Left ventricle myocardium inferior (tissue), 1 donor: ENCODE data around the gene THADA. TPM values are rescaled to one million over a fixed set of nuclear protein-coding genes. Genes with fewer than 3 reads are reported as not detected.
"Not testable (repeated sequence)": the region's sequence is repeated elsewhere in the genome, so short reads cannot be mapped to it uniquely, and the experiment has no call there.

ENCODE experiments used
- DNase-seq: peaks from one replicate; pipeline ENCODE4 v3.0.0-alpha.2; 2020
- H3K27ac ChIP-seq: fragments of 200-600 bp; replicated peaks from 2 replicates; pipeline ENCODE4 v1.8.0; 2021
- H3K27me3 ChIP-seq: fragments of 200-600 bp; 2 replicates; pipeline ENCODE4 v1.8.0; 2021; ENCODE audit warnings: low read depth
- H3K36me3 ChIP-seq: fragments of 200-600 bp; 2 replicates; pipeline ENCODE4 v1.8.0; 2021
- H3K4me1 ChIP-seq: fragments of 200-600 bp; 2 replicates; pipeline ENCODE4 v1.8.0; 2021
- H3K4me3 ChIP-seq: fragments of 200-600 bp; 2 replicates; pipeline ENCODE4 v1.8.0; 2021; ENCODE audit warnings: mild to moderate bottlenecking, moderate library complexity
- H3K9me3 ChIP-seq: fragments of 200-600 bp; replicated peaks from 2 replicates; pipeline ENCODE4 v1.8.0; 2021
- CTCF ChIP-seq: fragments of 200-600 bp; IDR thresholded peaks from 2 replicates; pipeline ENCODE4 v1.8.0; 2021; ENCODE audit warnings: antibody characterized with exemption, mild to moderate bottlenecking, borderline replicate concordance
- intact Hi-C: fragments of 100-400 bp; cut with micrococcal nuclease; formaldehyde crosslinking; loops from one replicate; pipeline ENCODE4 v1.11.0; 2022
- total RNA-seq: library from RNA; stranded (reverse); fragmentation: NEBNext Ultra II Directional; extraction: Animal tissue kit (Norgen Biotek cat#: 25700); gene quantifications from one replicate; pipeline ENCODE4 v1.2.1, GENCODE V29; 2021
- donor health status: DM: no; HTN: yes; CAD: no; lungs with severe emphysema.

The THADA gene
- total RNA-seq, 1 donor from 2014 or later = 15.4 TPM

- no peak for DNase-seq
- TF ChIP-seq CTCF = no peak
Measured at GRCh38 chr2:43557196-43557595, 38.6 kb downstream of the THADA start.

GRCh38 chr2:43556256-43556655, 39.6 kb downstream of the THADA start:
- TF ChIP-seq CTCF = no peak
- no peaks in the 10 kb centered on the region for H3K9me3 ChIP-seq
- H3K27me3 ChIP-seq = no peaks in the 10 kb centered on the region
- no peak for DNase-seq
- intact Hi-C loops = no loop called here
- H3K36me3 ChIP-seq = peaks cover 77% of the 10 kb centered on the region
- H3K4me1 ChIP-seq = peaks cover 9% of the 10 kb centered on the region
- no peak overlapping the region for H3K4me3 ChIP-seq
- no peak overlapping the region for H3K27ac ChIP-seq

More at GRCh38 chr2:43557196-43557595, 38.6 kb downstream of the THADA start:
- Histone ChIP-seq H3K4me1 (peaks cover 9% of the 10 kb centered on the region), H3K9me3 (no peaks in the 10 kb centered on the region), H3K27me3 (no peaks in the 10 kb centered on the region), H3K27ac (no peak overlapping the region), H3K36me3 (peaks cover 75% of the 10 kb centered on the region), H3K4me3 (no peak overlapping the region)
- intact Hi-C loops = no loop called here

- peaks cover 9% of the 10 kb centered on the region for H3K4me1 ChIP-seq
- H3K27ac ChIP-seq = no peak overlapping the region
- no peak for TF ChIP-seq CTCF
- H3K9me3 ChIP-seq = no peaks in the 10 kb centered on the region
- intact Hi-C loops = no loop called here
- peaks cover 83% of the 10 kb centered on the region for H3K36me3 ChIP-seq
- DNase-seq = no peak
- H3K4me3 ChIP-seq = no peak overlapping the region
- no peaks in the 10 kb centered on the region for H3K27me3 ChIP-seq
Measured at GRCh38 chr2:43553341-43553855, 42.4 kb downstream of the THADA start.

GRCh38 chr2:43551990-43552389, 43.8 kb downstream of the THADA start:
- no peak for DNase-seq
- intact Hi-C loops = no loop called here
- TF ChIP-seq CTCF = no peak
- Histone ChIP-seq H3K27ac (no peak overlapping the region), H3K4me1 (peaks cover 9% of the 10 kb centered on the region), H3K36me3 (peaks cover 72% of the 10 kb centered on the region), H3K4me3 (no peak overlapping the region), H3K27me3 (no peaks in the 10 kb centered on the region), H3K9me3 (no peaks in the 10 kb centered on the region)

- DNase-seq, H3K4me3 ChIP-seq, H3K27ac ChIP-seq, H3K27me3 ChIP-seq, intact Hi-C loops, H3K9me3 ChIP-seq, H3K4me1 ChIP-seq: not testable (repeated sequence)
- H3K36me3 ChIP-seq = peaks cover 49% of the 10 kb centered on the region
Measured at GRCh38 chr2:43548381-43548780, 47.5 kb downstream of the THADA start.

- no peaks in the 10 kb centered on the region for H3K27me3 ChIP-seq
- H3K4me1 ChIP-seq = peaks cover 9% of the 10 kb centered on the region
- no peak for DNase-seq
- H3K27ac ChIP-seq = peak overlapping the region; percentile 72
- no peak overlapping the region for H3K4me3 ChIP-seq
- H3K36me3 ChIP-seq = peaks cover 13% of the 10 kb centered on the region
- intact Hi-C loops = no loop called here
- peak; percentile 69 for TF ChIP-seq CTCF
- no peaks in the 10 kb centered on the region for H3K9me3 ChIP-seq
Measured at GRCh38 chr2:43542285-43542933, 53.4 kb downstream of the THADA start.
